GM12874 (cell line): ENCODE measurements around the gene CASK.

Experiments
- CTCF ChIP-seq: IDR thresholded peaks from 2 replicates; pipeline ENCODE4 v1.5.1; 2011; ENCODE audit warnings: low read depth, mild to moderate bottlenecking, control low read depth, low read length, moderate library complexity; ENCODE audit not compliant: insufficient read depth

Gene CASK

GRCh38 chrX:41733939-41734338 lies 189.4 kb downstream of the CASK start:
- TF ChIP-seq CTCF, result no peak

DNA sequence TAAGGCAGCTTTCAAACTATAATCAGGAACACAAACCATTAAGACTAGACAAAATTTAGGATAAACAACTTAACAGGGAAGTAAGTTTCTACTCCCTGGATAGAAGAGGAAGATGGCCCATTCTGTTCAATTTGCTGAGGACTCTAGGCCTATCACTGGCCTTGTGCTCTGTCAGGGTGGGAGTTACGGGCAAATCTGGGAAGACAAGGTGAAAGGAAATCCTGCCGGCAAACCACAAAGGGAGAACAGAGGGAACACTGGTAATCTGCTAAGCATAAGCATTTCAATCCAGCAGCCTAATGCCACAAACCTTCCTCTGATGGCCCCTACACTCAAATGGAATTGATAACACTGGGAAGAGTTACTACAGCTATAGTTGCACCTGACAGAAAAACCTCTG lies 191.1 kb downstream of the CASK start:
- no peak for TF ChIP-seq CTCF

DNA sequence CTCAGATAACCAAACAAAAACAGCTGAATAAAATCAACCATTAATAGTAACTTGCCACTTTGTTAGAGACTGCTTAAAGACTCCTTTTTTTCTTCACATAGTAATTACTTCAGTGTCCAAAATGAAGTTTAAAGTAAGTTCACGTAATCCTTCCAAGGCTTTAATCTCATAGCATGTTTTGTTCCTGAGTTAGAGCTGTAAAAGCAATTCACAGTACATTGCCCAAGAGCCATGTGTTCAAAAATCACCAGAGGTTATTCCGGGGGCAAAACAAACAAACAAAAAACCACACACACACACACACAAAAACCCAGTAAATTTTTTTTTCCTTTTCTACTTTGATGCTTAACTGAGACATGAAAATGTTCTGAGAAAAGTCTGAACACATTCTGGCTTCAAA lies 193.3 kb downstream of the CASK start:
- no peak for TF ChIP-seq CTCF

DNA sequence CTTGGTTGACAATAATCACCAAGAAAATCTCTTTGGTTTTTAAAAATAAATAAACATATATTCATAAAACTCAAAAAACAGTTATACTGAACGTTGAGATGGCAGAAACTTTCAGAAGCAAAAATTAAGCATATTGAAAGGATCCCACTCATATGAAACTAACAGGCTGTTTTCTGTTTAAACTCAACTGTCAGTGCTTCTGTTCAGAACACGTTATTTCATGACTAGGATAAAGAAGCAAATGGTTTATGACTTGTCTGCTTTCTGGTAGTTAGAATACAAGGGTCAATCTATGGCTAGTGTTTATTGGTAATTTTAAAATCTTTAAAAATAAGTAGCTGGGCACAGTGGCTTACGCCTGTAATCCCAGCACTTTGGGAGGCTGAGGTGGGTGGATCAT lies 195.2 kb downstream of the CASK start:
- TF ChIP-seq CTCF, result no peak

DNA sequence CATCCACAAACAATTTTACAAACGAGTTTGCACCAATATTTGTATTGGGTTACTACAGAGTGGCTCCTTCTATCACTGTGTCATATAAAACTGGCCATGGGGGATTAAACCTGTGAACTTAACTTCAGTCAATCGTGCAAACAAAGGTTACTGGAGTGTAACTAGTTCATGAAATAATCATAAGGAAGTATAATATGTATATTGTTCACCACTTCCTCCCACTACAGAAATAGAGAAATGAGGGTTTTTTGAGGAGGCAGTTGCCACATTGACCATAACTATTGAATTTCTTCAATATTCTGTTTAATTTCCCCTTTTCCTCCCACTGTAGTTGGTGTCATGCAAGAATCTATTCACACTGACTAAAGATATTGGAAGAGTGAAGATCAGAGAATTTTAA lies 199.5 kb downstream of the CASK start, which contains the start of gene GPR82:
TSS of gene GPR82 (plus strand) at position 356 of the 400 bp plus-strand sequence. CDS start 2,846 bp downstream, outside the sequence.
- TF ChIP-seq CTCF, result no peak

DNA sequence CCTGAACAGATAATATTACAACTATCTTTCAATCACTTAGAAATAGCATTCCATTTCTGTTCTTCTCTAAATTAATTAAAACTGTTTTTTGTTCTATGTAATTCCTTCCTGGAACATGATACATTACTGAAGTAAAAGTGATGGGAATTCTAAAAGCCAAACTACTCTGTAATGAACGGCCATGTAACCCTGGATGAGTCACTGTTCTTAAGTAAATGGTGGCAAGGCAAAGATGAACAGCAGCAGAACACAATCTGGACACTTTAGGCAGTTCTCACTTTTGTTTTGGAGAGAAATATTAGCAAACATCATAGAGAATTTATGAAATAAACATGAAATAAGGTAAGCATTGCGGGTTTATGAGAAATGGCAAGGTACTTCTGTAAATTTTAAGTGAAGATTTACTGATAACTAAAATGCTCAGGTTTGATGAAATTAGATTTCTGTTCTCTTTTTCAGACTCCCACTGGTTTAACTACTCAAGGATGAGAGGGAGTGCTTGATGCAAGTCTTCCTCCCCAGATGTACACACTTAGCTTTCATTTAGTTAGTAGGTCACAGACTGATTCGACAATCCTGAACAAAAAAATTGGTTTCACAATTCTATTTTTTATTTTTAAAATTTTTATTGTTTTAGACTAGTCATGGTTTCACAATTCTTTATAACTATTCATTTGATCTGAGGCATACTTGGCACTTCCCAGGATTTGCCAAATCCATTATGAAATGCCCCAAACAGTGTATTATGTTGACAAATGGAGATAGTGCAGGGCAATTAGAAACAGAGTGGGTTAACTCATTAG lies 200.3 kb downstream of the CASK start:
- no peak for TF ChIP-seq CTCF

DNA sequence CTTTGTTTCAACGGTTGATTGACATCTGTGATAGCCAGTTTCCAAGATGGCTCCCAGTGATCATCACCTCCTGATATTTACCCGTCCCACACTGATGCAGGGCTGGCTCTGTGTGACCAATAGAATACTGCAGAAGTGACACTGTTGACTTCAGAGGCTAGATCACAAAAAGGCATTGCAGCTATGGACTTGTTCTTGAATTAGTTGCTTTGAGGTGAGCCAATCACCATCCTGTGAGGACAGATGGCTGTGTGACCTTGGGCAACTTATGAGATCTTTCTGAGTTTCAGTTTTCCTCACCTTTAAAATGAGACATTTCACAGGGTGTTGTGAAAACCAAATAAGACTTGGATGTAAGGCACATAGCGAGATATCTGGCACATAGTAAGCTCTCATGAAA lies 201.1 kb downstream of the CASK start:
- no peak for TF ChIP-seq CTCF

GRCh38 chrX:41721590-41721989 lies 201.8 kb downstream of the CASK start:
- no peak for TF ChIP-seq CTCF
